Gastroesophageal sphincter (tissue), 3 donors: Measurements from ENCODE around the gene IRAK1BP1.

ENCODE experiments used
- CTCF ChIP-seq, 4 experiments: fragments of 200-600 bp in 2 of 4; fragments of 450-650 bp in 2 of 4; sonication (generic) in 1 of 4; IDR thresholded peaks; one replicate each; pipeline ENCODE4 v1.5.1; 2017 to 2019; ENCODE audit warnings: antibody characterized with exemption in 4 of 4, mild to moderate bottlenecking in 2 of 4, moderate library complexity in 2 of 4
- EP300 ChIP-seq: sonication (generic); formaldehyde crosslinking; IDR thresholded peaks from one replicate; pipeline ENCODE4 v1.6.1; 2017; ENCODE audit warnings: antibody characterized with exemption, mild to moderate bottlenecking
- POLR2A ChIP-seq, 2 donors: fragments of 450-650 bp; IDR thresholded peaks; one replicate each; pipeline ENCODE4 v1.6.1; 2017; ENCODE audit warnings: antibody characterized with exemption in 2 of 2, mild to moderate bottlenecking in 2 of 2, moderate library complexity in 1 of 2

GRCh38 chr6:78868116-78868515 lies 765 bp downstream of the IRAK1BP1 start:
- TF ChIP-seq CTCF (IDR thresholded peaks at IDR 0.05) (no peak), EP300 (no peak), POLR2A (IDR thresholded peaks at IDR 0.05) (no peak)
